Stimulated activated CD8-positive, alpha-beta memory T cell treated with anti-CD3 and anti-CD28 coated beads, Interleukin-12 subunit alpha, Interleukin-12 subunit beta, amount 100 ng/mL, for 1 hour (primary cell): ENCODE data around the gene APOBEC3F.
"Not testable (repeated sequence)": the region's sequence is repeated elsewhere in the genome, so short reads cannot be mapped to it uniquely, and the experiment has no call there.

Experiments
- DNase-seq: peaks from one replicate; pipeline ENCODE4 v3.0.0-alpha.2; 2020; ENCODE audit warnings: low read depth

APOBEC3F gene

GRCh38 chr22:39040538-39041296 is at the start of gene APOBEC3F:
Gene APOBEC3F, plus strand, starts transcription at chr22:39040864. Its CDS starts 97 bp downstream, at chr22:39040961.
- peak; percentile 41 for DNase-seq

GRCh38 chr22:38992871-38993371 is 47.7 kb upstream of the APOBEC3F start:
- not testable (repeated sequence) for DNase-seq

GRCh38 chr22:38996105-38996504 is 44.6 kb upstream of the APOBEC3F start:
- DNase-seq = no peak

- DNase-seq = no peak
These were observed 43.1 kb upstream of the APOBEC3F start for GRCh38 chr22:38997518-38997917.

GRCh38 chr22:39003165-39003638 is 37.5 kb upstream of the APOBEC3F start:
- DNase-seq = peak; percentile 62

GRCh38 chr22:39007177-39007576 is 33.5 kb upstream of the APOBEC3F start:
- no peak for DNase-seq

- not testable (repeated sequence) for DNase-seq
These were observed 32.3 kb upstream of the APOBEC3F start for GRCh38 chr22:39008271-39008850.

GRCh38 chr22:39010946-39011345 is 29.7 kb upstream of the APOBEC3F start:
- DNase-seq = no peak

- no peak for DNase-seq
These were observed 27.8 kb upstream of the APOBEC3F start for GRCh38 chr22:39012533-39013511.

GRCh38 chr22:39013561-39013941 is 27.1 kb upstream of the APOBEC3F start:
- not testable (repeated sequence) for DNase-seq

GRCh38 chr22:39013942-39014722 is 26.5 kb upstream of the APOBEC3F start, which contains the start of gene APOBEC3C:
Gene APOBEC3C, plus strand, starts transcription at chr22:39014257. Its CDS starts 106 bp downstream, at chr22:39014363.
- peak; percentile 62 for DNase-seq

- not testable (repeated sequence) for DNase-seq
These were observed 25.9 kb upstream of the APOBEC3F start for GRCh38 chr22:39014723-39015121.

- no peak for DNase-seq
These were observed 24.1 kb upstream of the APOBEC3F start for GRCh38 chr22:39016592-39016991.

GRCh38 chr22:39017596-39018365 is 22.9 kb upstream of the APOBEC3F start:
- DNase-seq = no peak

- not testable (repeated sequence) for DNase-seq
These were observed 20.5 kb upstream of the APOBEC3F start for GRCh38 chr22:39020021-39020651.

- no peak for DNase-seq
These were observed 19.0 kb upstream of the APOBEC3F start for GRCh38 chr22:39021552-39022250.

GRCh38 chr22:39024519-39025308 is 15.9 kb upstream of the APOBEC3F start:
- DNase-seq = no peak

- no peak for DNase-seq
These were observed 14.0 kb upstream of the APOBEC3F start for GRCh38 chr22:39026509-39027150.
